Measurements from ENCODE around the gene PIGR. TPM values are rescaled to one million over a fixed set of nuclear protein-coding genes. Genes with fewer than 3 reads are reported as not detected.
A peak's percentile ranks its signal among the peaks of the same experiment; 100 is the strongest.

The PIGR gene
- total and polyA plus RNA-seq, 2 donors from 2014 or later = 187 to 841 TPM

GRCh38 chr1:206890125-206891060 is 55.9 kb downstream of the PIGR start:
- no peak overlapping the region for H3K9ac ChIP-seq (ENCODE audit: low read length in 3 of 3)
- no peaks in the 10 kb centered on the region for H3K27me3 ChIP-seq (ENCODE audit: control insufficient read depth, insufficient read depth, low read length)
- peak overlapping the region in 1 of 2 donors; percentile 48 for H3K27ac ChIP-seq (ENCODE audit: low read depth in 2 of 2, low read length in 2 of 2)
- H3K4me3 ChIP-seq (ENCODE audit: low read length in 3 of 3) = no peak overlapping the region
- H3K9me3 ChIP-seq (ENCODE audit: control insufficient read depth in 2 of 3, insufficient read depth in 1 of 3, low read length in 3 of 3) = no peaks in the 10 kb centered on the region
- no peak for FAIRE-seq
- TF ChIP-seq CTCF (IDR thresholded peaks at IDR 0.05; ENCODE audit: borderline replicate concordance, extremely low read depth, insufficient read depth) = no peak
- H3K36me3 ChIP-seq (ENCODE audit: control insufficient read depth in 2 of 3, insufficient read depth in 3 of 3, low read length in 3 of 3) = no peaks in the 10 kb centered on the region
- DNase-seq = no peak
- intact Hi-C loops (cut with DNase I) = no loop called here
- H3K4me1 ChIP-seq (ENCODE audit: control insufficient read depth in 2 of 3, insufficient read depth in 2 of 3, low read depth in 1 of 3, low read length in 3 of 3) = peaks cover 0 to 4% (median 0%) of the 10 kb centered on the region in 3 donors

GRCh38 chr1:206887701-206888100 is 58.6 kb downstream of the PIGR start:
- Histone ChIP-seq H3K27ac (ENCODE audit: low read depth in 2 of 2, low read length in 2 of 2) (no peak overlapping the region), H3K27me3 (ENCODE audit: control insufficient read depth, insufficient read depth, low read length) (no peaks in the 10 kb centered on the region), H3K9me3 (ENCODE audit: control insufficient read depth in 2 of 3, insufficient read depth in 1 of 3, low read length in 3 of 3) (peaks cover 0 to under 1% (median 0%) of the 10 kb centered on the region in 3 donors), H3K4me3 (ENCODE audit: low read length in 3 of 3) (no peak overlapping the region), H3K4me1 (ENCODE audit: control insufficient read depth in 2 of 3, insufficient read depth in 2 of 3, low read depth in 1 of 3, low read length in 3 of 3) (peaks cover 0 to 4% (median 0%) of the 10 kb centered on the region in 3 donors), H3K9ac (ENCODE audit: low read length in 3 of 3) (no peak overlapping the region), H3K36me3 (ENCODE audit: control insufficient read depth in 2 of 3, insufficient read depth in 3 of 3, low read length in 3 of 3) (no peaks in the 10 kb centered on the region)
- intact Hi-C loops (cut with DNase I) = no loop called here
- FAIRE-seq (no peak), DNase-seq (peak in 1 of 5 donors; percentile 25)
- no peak for TF ChIP-seq CTCF (IDR thresholded peaks at IDR 0.05; ENCODE audit: borderline replicate concordance, extremely low read depth, insufficient read depth)

GRCh38 chr1:206886831-206887230 is 59.4 kb downstream of the PIGR start:
- H3K9ac ChIP-seq (ENCODE audit: low read length in 3 of 3) = no peak overlapping the region
- H3K9me3 ChIP-seq (ENCODE audit: control insufficient read depth in 2 of 3, insufficient read depth in 1 of 3, low read length in 3 of 3) = peaks cover 0 to 2% (median 0%) of the 10 kb centered on the region in 3 donors
- FAIRE-seq = no peak
- H3K4me1 ChIP-seq (ENCODE audit: control insufficient read depth in 2 of 3, insufficient read depth in 2 of 3, low read depth in 1 of 3, low read length in 3 of 3) = peaks cover 0 to 4% (median 0%) of the 10 kb centered on the region in 3 donors
- no peak for TF ChIP-seq CTCF (IDR thresholded peaks at IDR 0.05; ENCODE audit: borderline replicate concordance, extremely low read depth, insufficient read depth)
- H3K36me3 ChIP-seq (ENCODE audit: control insufficient read depth in 2 of 3, insufficient read depth in 3 of 3, low read length in 3 of 3) = no peaks in the 10 kb centered on the region
- H3K27ac ChIP-seq (ENCODE audit: low read depth in 2 of 2, low read length in 2 of 2) = no peak overlapping the region
- no peak overlapping the region for H3K4me3 ChIP-seq (ENCODE audit: low read length in 3 of 3)
- no peaks in the 10 kb centered on the region for H3K27me3 ChIP-seq (ENCODE audit: control insufficient read depth, insufficient read depth, low read length)
- DNase-seq = peak in 3 of 5 donors; percentile 31 to 83 (median 68)
- intact Hi-C loops (cut with DNase I) = no loop called here
